ENCODE data around the gene PLA2G15.

The PLA2G15 gene

DNA sequence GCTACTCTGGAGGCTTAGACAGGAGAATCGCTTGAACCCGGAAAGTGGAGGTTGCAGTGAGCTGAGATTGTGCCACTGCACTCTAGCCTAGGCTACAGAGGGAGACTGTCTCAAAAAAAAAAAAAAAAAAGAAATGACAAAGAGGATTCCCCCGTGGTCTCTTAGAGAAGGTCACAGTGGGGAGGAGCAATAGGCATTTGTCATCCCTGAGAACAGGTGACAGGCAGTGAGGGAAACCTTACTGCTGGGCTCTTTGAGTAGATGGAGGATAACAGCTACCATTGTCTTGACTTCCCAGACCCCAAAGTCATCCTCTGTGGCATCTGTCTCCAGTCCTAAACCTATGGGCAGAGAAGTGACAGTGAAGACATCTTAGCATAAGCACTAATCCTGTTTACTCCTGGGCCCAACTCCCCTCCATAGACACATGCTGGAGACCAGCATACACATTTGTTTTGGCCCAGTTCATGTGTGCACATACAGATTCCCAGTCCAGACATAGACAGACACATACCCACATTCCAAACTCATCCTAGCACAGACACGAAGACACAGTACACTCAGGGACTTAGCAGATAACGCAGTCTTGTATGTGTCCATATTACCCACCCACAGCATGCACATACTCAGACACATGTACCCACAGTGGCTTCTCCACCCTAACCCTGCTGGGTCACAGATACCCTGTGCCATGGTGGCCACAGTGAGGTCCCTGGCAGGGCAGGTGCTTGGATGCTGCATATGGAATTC, 11.9 kb upstream of the PLA2G15 start:
- DNase-seq, result no peak

DNA sequence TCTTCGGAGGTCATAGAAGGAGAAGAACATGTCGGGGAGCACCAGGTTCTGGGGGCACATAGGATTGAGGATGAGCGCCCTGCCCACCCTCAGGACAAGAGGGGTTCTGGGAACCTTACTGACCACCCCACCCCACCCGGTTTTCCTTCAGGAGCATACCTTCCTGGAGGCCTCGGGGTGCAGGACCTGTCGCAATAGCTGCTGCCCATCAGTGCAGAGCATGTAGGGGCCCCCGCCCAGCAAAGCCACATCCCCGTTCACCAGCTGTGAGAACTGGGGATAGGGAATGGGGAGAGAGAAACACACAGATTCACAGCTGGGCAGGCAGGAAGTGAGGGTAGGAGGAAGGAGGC, 11.4 kb upstream of the PLA2G15 start:
- DNase-seq, result no peak

DNA sequence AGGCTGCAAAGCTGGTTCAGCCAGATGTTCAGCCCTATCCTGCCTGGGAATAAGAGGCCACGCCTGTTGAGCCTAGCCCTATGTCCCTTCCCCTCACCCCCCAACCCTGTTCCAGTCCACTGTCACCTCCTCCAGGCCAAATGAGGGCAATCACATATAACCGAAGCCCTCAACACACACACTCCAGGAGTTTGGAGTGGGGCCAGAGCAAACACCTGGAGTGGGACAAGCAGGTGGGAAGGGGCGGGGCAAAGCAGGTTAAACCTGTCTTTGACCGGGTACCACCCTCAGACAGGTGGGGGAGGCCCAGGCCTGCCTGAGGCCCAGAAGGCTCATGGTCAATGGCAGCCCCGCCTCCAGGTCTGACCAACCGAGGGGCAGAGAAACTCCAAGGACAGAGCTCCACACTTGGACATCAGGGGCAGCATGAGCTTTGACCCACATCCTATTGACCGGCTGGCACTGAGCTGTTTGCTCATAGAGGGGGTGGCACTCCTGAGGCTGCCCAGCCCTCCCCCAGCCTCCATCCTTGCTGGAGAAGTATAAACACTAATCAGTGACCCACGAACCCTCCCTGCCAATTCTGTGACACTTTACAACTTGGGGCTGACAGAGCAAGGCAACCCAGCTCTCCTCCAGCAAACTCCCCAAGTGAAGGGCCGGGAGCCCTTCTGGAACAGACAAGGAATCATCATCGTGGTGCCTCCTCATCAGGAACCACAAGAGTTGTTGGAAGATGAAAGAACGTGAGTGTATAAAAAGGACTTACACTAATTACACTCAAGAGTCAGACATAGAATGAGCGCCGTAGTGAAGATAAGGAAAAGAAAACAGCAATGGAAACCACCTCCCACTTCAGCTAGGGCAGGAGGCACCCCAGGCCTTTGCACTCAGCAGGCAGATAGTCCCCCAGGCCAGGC, 10.7 kb upstream of the PLA2G15 start:
- DNase-seq, result no peak

DNA sequence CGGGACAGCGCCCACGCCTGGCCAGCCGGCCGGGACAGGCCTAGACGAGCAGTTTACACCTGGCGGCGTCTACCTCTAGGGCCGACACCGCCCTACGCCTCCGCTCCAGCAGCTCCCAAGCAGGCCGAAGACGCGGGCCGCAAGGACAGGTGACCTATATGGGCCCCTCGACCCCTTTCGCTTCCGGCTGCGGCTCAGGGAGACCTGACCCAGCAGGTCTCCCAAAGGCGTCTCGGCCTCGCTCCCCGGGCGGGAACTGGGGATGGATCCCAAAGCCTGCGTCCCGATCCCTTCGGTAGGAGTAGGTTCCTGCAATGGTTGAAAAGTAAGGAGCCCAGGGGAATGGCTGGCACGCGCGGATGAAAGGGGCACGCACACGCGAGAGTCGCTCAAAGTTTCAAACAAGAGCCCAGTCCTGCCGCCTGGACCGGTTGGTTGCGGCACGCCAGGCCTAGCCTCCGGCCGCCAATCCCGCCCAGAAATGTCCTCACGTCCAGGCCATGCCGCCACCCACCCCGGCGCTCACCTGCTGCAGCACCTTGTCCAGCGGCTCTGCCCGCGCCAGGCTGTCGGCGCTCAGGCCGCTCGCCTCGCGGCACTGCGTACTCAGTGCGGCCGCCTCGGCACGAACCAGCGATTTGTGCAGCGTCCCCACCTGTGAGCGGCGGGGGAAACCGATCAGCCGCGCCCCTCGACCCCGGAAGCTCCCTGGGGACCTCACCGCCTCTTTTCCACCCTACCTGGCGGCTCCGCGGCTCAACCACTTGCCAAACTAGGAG, 9.9 kb upstream of the PLA2G15 start:
- no peak for DNase-seq

DNA sequence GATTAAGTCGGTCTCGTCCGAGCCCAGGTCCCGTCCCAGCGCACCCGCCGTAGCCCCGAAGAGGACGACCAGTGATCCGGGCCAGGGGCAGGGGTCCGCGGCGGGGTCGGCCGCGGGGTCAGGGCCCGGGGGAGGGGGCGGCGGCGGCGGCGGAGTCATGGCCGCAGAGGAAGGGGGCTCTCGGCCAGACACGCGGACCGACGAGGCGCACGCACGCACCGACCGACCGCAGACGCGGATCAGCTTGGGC, 9.4 kb upstream of the PLA2G15 start, which contains the start of gene ESRP2:
Gene ESRP2 (minus strand): TSS at position 241 of the 250 bp plus-strand sequence. CDS start 82 bp downstream, at position 159.
- DNase-seq, result no peak

DNA sequence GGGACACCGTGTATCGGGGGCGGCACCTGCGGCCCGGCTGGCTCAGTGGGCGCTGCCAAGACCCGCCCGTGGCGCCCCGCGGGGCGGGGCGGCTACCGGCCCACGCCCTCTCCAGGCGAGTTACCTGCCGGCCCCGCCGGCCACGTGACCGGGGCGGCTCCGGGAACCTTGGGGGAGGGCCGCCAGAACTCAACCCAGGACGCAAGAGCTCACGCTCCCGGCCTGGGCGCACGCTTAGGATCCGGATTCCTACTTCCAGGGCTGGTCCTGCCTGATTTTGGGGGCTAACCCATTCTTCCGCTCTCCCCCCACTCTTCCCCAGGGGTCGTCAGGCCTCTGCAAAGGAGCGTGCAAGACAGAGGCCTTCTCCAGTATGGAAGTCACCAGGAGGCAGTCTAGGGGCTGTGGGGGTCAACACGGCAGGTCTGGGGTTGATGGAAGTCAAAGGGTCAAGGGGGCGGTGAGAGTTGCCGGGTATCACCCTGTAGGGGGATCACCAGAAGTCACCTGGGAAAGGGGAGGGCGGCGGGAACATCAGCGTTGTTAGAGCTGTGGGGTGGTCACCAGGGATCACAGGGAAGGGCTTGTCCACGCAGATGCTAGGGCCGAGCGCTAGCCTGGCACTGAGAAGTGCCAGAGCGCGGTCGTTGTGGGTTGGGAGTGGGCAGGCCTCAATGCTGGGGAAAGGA, 8.9 kb upstream of the PLA2G15 start:
- DNase-seq, result no peak

DNA sequence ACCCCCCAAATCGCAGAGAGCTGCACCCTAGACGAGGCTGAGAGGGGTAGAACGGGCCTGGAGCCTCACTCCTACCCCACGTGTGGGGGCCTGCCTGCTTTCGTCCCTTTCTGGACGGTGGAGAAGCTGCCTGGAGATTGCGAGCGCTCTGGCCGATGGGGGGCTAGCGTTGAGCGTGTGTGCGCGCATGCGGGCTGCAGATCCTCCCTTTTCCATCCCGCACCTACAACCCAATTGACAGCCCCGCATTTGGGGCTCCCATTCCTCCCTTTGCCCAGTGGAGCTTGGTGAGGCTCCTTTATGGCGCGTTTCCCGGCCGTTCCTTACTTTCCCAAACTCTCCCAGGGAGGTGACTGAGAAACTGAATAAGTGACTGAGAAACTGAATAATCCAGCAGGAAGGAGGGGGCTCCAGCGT, 8.3 kb upstream of the PLA2G15 start:
- no peak for DNase-seq

DNA sequence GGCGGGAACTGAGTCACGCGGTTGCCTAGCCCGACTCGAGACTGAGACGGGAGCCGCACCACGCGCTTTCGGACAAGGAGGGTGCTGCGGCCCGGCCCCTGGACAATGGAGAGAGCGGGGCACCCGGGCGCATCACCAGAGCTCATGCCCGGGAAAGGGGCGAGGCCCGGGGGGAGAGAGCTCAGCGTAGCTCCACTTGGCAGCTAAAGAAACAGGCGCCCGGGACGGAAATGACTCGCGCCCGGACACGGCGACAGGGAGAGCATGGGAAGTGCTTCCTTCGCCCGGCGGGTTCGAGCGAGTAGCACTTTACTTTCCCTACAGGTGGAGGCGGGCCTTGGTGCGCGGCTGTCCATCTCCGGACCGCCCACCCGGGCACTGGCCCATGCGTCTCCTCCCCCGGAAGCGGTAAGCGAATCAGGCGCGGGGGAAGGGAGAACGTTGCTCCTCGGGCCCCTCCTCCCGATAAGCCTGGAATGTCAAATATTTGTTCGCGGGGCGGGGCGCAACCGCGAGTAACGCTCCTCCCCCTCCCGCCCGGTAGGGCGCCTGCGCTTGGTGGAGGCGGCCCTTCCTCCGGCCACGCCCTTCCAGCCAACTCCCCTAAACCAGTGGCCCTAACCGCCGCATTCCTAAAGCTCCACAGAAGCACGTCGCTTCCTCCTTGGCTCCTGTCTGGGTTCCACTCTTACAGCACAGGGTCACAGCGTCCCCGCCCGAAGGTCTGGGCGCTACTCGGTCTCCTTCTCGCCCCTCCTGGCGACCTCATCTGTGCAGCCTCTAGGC, 7.7 kb upstream of the PLA2G15 start:
- peak; percentile 97 for DNase-seq

DNA sequence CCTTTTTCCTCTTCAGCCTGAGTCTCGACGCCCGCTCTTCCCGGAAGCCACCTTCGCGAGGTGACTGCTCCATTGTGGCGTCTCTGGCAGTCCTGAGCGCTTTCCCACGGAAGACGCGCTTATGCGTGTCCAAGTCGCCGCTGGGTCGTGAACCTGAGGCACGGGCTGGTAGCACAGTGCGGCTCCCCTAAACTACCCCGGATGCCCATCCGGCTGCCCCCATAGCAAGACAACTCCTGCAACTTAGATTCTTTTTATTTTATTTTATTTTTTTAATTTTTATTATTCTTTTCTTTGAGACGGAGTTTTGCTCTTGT, 7.2 kb upstream of the PLA2G15 start:
- no peak for DNase-seq

DNA sequence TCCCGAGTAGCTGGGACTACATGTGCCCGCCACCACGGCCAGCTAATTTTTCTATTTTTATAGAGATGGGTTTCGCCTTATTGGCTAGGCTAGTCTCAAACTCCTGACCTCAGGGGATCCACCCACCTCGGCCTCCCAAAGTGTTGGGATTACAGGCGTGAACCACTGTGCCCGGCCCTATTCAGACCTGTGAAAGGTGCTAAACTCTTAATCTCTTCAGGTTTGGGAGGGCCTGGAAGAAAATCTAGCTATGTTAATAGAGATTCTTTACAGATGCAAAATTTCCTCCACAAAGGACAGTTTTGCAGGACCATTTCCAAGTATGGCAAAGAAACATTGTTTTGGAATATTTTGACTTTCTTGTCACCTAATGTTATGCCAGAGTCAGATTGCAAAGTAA, 3.1 kb upstream of the PLA2G15 start:
- no peak for DNase-seq

DNA sequence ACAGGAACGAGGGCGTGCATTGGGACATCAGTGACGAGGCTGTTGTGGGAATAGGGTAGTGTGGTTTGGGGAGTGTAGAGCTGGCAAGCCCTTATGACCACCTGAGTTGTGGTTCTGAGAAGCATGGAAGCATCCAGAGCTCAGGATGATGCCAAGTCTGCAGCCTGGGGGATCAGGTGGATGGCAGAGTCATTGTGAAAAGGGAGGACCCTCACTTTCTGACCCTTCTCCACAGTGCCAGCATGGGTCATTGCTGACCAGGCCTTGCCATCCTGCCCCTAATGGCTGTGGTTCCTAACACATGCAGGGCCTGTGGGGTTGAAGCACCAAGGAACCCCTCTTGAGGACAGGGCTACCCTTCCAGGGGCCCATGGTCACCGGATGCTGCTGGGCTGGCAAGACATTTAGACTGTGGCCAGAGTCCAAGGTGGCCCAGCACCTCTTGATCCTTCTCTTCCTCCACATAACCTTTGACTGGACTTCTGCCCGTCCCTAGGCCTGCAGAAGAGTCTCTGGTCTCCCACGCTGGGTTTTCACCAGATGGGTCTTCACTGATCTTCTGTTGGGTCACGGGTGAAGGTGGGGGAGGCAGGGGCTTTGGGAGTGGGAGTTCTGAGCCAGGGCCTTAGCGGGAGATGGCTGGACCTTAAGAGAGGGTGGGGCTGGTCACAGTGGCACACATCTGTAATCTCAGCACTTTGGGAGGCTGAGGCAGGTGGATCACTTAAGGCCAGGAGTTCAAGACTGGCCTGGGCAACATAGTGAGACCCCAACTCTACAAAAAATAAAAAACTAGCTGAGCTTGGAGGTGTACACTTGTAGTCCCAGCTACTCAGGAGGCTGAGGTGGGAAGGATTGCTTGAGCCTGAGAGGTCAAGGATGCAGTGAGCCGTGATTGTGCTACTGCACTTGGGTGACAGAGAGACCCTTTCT, 2.0 kb upstream of the PLA2G15 start:
- no peak for DNase-seq

DNA sequence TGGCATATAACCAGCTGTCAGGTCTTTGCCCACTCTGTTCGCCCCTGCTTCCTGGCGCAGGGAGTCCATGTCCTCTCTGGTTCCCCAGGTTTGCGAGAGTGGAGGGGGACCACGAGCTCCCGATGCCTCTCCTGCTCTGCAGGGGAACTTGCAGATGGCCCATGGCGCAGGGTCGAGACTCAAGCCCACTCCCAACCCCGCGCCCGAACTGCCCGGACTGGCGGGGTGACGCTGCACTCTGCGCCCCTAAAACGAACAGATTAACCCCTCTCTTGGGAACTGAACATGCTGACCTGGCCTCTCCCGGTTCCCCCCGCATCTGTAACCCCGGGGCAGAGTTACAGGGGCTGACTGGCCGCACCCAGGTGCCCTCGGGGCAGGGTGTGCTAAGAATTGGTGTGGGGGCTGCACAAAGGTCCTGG, 681 bp upstream of the PLA2G15 start:
- DNase-seq, result no peak

DNA sequence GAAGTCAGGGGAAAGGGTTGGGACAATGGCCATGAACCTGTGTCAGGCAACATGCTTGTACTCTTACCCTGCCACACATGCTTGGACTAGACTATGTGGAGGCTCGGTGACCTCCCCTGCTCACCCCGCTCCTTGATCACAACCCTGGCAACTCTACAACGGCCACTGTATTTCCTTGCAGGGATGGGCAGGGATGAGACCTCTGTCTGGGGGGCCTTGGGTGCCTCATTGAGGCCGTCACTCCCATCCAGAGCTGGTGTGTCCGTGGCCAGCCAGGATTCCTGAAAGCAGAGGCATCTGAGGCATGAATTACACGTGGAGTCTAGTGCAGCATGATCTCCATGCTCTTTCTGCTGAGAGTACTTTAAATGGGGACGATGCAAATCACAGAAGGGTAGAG, 948 bp downstream of the PLA2G15 start:
- no peak for DNase-seq

DNA sequence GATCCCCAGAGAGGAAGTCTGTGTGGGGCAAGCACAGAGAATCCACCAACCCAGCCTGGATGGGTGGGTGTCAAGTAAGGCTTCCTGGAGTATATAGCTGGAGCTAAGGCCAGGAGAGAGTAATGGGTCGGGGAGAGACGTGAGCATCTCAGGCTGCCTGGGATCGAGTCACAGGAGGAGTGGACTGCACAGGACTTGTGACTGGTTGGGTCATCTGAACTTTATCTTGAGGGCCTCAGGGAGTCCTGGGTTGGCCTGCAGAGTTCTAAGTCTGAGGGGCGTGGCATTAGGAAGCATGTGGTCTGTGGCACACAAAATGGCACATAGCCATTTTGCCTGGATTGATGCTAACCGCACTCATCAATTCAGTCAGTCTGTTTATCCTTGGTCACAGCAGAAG, 1.5 kb downstream of the PLA2G15 start:
- DNase-seq, result no peak

DNA sequence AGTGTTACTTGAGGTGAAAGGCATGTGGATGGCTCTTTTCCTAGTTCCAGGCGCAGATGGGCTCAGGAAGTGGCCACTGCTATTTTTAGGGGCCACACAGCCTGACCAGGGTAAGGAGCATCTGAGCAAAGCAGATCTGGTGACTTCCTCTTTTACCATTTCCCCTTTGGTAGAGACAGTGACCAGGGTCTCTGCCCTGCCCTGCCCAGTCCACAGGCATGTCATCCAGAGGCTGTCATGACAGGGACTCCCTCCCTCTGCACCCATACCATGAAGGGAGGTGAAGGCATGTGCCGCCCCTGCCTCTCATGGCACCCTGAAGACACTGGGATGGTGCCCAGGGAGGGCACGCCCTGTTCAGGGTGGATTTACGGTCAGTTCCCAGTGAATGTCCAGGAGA, 2.2 kb downstream of the PLA2G15 start:
- no peak for DNase-seq

DNA sequence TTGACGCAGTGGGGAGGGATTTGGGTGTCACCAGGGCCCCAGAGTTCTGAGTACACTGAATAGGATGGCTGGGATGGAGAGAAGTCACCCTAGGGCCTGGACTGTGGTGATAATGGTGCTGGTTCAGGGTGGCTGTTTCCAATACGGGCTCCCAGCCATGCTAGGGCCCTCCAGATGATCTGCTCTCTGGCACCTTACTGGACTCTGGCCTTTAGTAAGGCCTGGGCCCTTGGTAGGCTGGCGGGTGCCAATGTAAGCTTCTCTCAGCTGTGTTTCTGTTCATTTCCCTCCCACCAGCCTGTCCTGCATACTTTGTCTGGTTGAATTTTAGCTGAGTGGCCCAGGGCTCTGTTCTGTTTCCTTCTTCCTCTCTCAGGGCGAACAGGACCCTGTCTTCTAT, 2.8 kb downstream of the PLA2G15 start:
- no peak for DNase-seq

DNA sequence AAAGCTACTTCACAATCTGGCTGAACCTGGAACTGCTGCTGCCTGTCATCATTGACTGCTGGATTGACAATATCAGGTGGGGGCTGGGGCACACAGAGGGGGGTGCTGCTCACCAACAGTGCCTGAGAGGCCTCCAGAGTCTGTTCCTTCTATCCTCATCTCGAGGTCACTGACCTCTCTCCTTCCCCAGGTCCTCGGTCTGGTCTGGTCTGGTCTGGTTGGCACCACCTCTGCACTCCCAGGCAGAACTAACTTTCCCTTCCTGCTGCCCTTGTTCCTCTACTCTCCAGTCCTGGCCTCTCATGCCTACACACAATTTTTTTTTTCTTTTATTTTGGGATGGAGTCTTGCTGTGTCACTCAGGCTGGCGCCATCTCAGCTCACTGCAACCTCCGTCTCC, 4.2 kb downstream of the PLA2G15 start:
- no peak for DNase-seq

DNA sequence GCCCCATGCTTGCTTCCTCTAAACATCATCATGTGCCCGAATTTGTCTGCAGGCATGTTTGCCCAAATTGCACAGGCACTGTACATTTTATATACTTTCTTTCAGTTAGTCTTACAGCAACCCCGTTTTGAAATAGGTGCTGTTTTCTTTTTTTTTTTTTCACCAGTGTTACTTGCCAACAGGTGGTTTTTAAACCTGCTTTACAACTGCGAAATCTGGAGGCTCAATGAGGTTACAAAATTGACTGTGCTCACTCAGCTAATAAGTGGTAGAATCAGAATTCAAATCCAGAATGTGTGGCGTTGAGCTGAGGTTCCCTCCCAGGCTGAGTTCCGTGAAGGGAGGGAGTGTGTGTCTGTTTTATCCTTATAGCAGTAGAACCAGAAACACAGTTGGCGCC, 5.8 kb downstream of the PLA2G15 start:
- DNase-seq, result no peak

DNA sequence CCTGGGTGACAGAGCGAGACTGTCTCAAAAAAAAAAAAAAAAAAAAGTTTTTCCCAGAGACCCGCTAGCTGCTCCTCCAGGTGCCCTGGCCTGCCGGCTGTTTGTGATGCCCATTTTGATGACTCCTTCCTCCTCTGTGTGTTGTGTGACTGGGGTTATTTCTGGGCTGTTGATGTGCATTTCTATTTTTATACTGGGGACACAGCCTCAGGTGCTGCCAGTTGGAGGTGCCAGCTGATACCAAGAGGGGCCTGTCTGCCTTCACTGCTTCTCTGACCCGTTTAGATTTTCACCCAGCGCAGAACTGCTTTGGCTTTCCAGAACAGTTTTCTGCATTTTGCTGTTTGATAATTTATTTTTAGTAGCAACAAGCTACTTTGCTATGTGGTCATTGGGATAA, 6.7 kb downstream of the PLA2G15 start:
- DNase-seq, result no peak

DNA sequence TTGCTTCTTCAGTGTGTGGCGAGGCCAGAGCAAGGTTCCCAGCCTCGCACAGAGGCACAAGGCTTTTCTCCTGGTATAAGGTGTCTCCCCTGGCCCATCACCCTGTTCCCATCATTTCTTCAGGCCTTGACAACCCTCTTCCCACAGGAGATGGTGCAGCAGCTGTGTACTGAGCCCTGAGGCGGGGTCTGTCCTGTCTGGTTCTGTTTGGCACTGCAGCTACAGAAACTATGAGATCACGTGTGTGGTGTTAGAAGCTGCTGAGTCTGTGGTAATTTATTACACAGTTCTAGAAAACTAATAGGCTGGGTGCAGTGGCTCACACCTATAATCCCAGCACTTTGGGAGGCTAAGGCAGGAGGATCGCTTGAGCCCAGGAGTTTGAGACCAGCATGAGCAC, 7.2 kb downstream of the PLA2G15 start:
- DNase-seq, result no peak

DNA sequence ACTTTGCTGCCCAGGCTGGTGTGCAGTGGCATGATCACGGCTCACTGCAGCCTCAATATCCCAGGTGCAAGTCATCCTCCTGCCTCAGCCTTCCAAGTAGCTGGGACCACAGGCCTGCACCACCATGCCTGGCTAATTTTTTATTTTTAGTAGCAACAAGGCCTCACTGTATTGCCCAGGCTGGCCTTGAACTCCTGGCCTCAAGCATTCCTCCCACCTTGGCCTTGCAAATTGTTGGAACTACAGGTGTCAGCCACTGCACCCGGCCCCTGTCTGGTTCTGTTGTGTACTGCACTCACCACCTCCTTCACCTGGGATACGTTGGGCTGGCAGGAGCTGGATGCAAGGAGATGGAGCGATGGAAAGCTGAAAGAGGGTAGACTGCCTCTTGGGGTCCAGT, 8.5 kb downstream of the PLA2G15 start:
- no peak for DNase-seq
